Mesendoderm (in vitro differentiated cells): ENCODE measurements around the gene GFRAL.

Experiments used
- DNase-seq: peaks from one replicate; pipeline ENCODE4 v3.0.0; 2013
- H2AK5ac ChIP-seq: 2 replicates; pipeline ENCODE4 v1.6.1; 2013; ENCODE audit warnings: low read length, inconsistent platforms
- H2BK120ac ChIP-seq: 2 replicates; pipeline ENCODE4 v1.6.1; 2013; ENCODE audit warnings: low read depth, mild to moderate bottlenecking, low read length, moderate library complexity, mixed read lengths
- H2BK15ac ChIP-seq: replicated peaks from 2 replicates; pipeline ENCODE4 v1.6.1; 2013; ENCODE audit warnings: low read depth, mild to moderate bottlenecking, moderate library complexity
- H2BK5ac ChIP-seq: 2 replicates; pipeline ENCODE4 v1.6.1; 2013; ENCODE audit warnings: low read length, inconsistent platforms
- H3K18ac ChIP-seq: 2 replicates; pipeline ENCODE4 v1.6.1; 2013; ENCODE audit warnings: mild to moderate bottlenecking, low read length, mixed read lengths
- H3K23ac ChIP-seq: one replicate; pipeline ENCODE4 v1.6.1; 2013; ENCODE audit warnings: low read length
- H3K27ac ChIP-seq: 2 replicates; pipeline ENCODE4 v1.5.1; 2013; ENCODE audit warnings: low read depth, mild to moderate bottlenecking, inconsistent platforms, low read length, moderate library complexity
- H3K27me3 ChIP-seq: 2 replicates; pipeline ENCODE4 v1.6.1; 2013; ENCODE audit warnings: low read length, control low read depth, mild to moderate bottlenecking, inconsistent platforms; ENCODE audit not compliant: insufficient read depth, poor library complexity
- H3K36me3 ChIP-seq: 2 replicates; pipeline ENCODE4 v1.6.1; 2013; ENCODE audit warnings: low read length, inconsistent platforms; ENCODE audit not compliant: control insufficient read depth, insufficient read depth
- H3K4ac ChIP-seq: one replicate; pipeline ENCODE4 v1.6.1; 2013; ENCODE audit warnings: low read depth, mild to moderate bottlenecking, low read length, moderate library complexity
- H3K4me1 ChIP-seq: 2 replicates; pipeline ENCODE4 v1.6.1; 2013; ENCODE audit warnings: low read depth, low read length, inconsistent platforms; ENCODE audit not compliant: control insufficient read depth
- H3K4me2 ChIP-seq: 2 replicates; pipeline ENCODE4 v1.6.1; 2013; ENCODE audit warnings: low read length
- H3K4me3 ChIP-seq: 2 replicates; pipeline ENCODE4 v1.5.1; 2013; ENCODE audit warnings: mild to moderate bottlenecking, low read length
- H3K56ac ChIP-seq: one replicate; pipeline ENCODE4 v1.6.1; 2013; ENCODE audit warnings: low read length
- H3K79me1 ChIP-seq: 2 replicates; pipeline ENCODE4 v1.6.1; 2013; ENCODE audit warnings: low read length, inconsistent platforms
- H3K79me2 ChIP-seq: 2 replicates; pipeline ENCODE4 v1.6.1; 2013; ENCODE audit warnings: mild to moderate bottlenecking, low read length; ENCODE audit not compliant: control insufficient read depth, insufficient read depth
- H3K9ac ChIP-seq: 2 replicates; pipeline ENCODE4 v1.6.1; 2013; ENCODE audit warnings: low read length, inconsistent platforms
- H4K5ac ChIP-seq: one replicate; pipeline ENCODE4 v1.6.1; 2013; ENCODE audit warnings: low read length
- H4K8ac ChIP-seq: one replicate; pipeline ENCODE4 v1.6.1; 2013; ENCODE audit warnings: low read depth, mild to moderate bottlenecking, control low read depth, low read length, moderate library complexity
- WGBS: extraction: QIAGEN DNeasy Blood & Tissue Kit; methylation state at CpG from one replicate; pipeline ENCODE4 v1.1.7; 2013; ENCODE audit warnings: low lambda C conversion rate, missing lambda C conversion rate; ENCODE audit not compliant: insufficient coverage; ENCODE audit errors: extremely low coverage; 5-methylcytosine and 5-hydroxymethylcytosine counted together

The GFRAL gene

GRCh38 chr6:55399351-55399750 lies 72.1 kb downstream of the GFRAL start:
- Histone ChIP-seq H3K27me3 (no peaks in the 10 kb centered on the region), H4K5ac (no peak overlapping the region), H2BK15ac (no peak overlapping the region), H3K4me1 (no peaks in the 10 kb centered on the region), H2AK5ac (no peak overlapping the region), H3K4ac (no peak overlapping the region), H3K9ac (no peak overlapping the region), H3K23ac (no peak overlapping the region), H3K79me2 (no peaks in the 10 kb centered on the region), H3K79me1 (no peaks in the 10 kb centered on the region), H2BK5ac (no peak overlapping the region), H3K4me3 (no peak overlapping the region), H3K56ac (no peak overlapping the region), H2BK120ac (no peak overlapping the region), H3K36me3 (no peaks in the 10 kb centered on the region), H3K27ac (no peak overlapping the region), H4K8ac (no peak overlapping the region), H3K18ac (no peak overlapping the region), H3K4me2 (no peak overlapping the region)
- no peak for DNase-seq
- no CpG with 5 or more reads among the region's 1 CpG for WGBS

DNA sequence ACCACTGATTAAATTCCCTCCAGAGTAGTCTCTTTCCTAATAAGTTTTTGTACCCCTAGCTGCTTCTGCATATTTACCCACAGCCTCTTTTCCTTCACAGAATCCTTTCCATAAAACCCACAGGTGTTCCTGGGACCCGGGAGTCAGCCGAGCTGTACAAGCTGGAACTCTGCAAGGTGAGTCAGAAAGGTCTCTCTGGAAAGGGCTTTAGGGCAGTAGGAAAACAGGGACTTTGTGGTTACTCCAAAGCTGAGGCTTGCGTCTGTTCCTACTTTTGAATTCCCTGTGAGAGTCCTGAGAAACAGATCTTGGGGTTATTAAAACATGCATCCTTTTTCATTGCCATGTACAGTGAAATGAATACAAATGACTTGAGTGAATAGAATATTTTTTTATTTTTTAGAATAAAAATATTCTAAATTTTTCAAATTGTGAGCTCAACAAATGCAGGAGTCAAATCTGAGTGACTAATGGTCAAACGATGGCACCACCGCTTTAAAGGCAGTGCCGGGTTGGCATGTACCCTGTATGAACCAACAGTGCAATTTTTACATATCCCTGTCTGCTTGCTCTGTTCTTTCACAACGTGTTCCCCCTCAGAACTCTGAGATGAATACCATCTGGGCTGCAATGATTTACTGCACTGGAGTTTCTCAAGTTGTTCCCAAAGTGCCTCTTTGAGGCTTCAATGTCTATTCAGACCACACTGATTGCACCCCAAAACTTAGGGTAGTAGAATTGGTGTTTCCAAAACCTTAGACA lies 78.4 kb downstream of the GFRAL start:
- H3K36me3 ChIP-seq, result no peaks in the 10 kb centered on the region
- no peak overlapping the region for H2BK120ac ChIP-seq
- H3K4me2 ChIP-seq, result no peak overlapping the region
- no peaks in the 10 kb centered on the region for H3K79me1 ChIP-seq
- no peak overlapping the region for H2BK15ac ChIP-seq
- H3K4me1 ChIP-seq, result no peaks in the 10 kb centered on the region
- H4K8ac ChIP-seq, result no peak overlapping the region
- H3K18ac ChIP-seq, result no peak overlapping the region
- no peaks in the 10 kb centered on the region for H3K27me3 ChIP-seq
- no CpG with 5 or more reads among the region's 7 CpGs for WGBS
- H2BK5ac ChIP-seq, result no peak overlapping the region
- H3K56ac ChIP-seq, result no peak overlapping the region
- H3K79me2 ChIP-seq, result no peaks in the 10 kb centered on the region
- H3K4me3 ChIP-seq, result no peak overlapping the region
- H2AK5ac ChIP-seq, result no peak overlapping the region
- DNase-seq, result no peak
- no peak overlapping the region for H3K9ac ChIP-seq
- no peak overlapping the region for H4K5ac ChIP-seq
- no peak overlapping the region for H3K4ac ChIP-seq
- H3K23ac ChIP-seq, result no peak overlapping the region
- no peak overlapping the region for H3K27ac ChIP-seq

DNA sequence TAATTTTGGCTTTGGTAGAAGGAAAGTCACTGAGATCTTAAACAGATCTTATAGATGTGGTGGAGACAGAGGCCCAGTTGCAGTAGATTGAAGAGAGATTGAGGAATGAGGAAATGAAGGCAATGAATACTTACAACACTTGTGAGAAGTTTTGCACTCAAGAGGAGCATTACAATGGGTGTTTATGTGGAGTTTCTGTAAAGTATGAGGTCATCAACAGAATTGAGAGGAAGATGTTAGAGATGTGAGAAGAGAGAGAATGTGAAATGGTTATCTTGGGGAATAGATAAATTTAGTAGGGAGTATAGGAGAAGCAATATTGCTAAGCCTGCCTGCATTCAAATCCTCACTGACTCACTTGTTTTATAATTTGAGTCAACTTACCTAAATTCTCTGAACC lies 83.4 kb downstream of the GFRAL start:
- no peak overlapping the region for H3K4me2 ChIP-seq
- no peak overlapping the region for H3K27ac ChIP-seq
- no peaks in the 10 kb centered on the region for H3K27me3 ChIP-seq
- no peak overlapping the region for H2AK5ac ChIP-seq
- no peak overlapping the region for H3K56ac ChIP-seq
- no peaks in the 10 kb centered on the region for H3K4me1 ChIP-seq
- no peak overlapping the region for H3K18ac ChIP-seq
- no peaks in the 10 kb centered on the region for H3K36me3 ChIP-seq
- no peak for DNase-seq
- H2BK15ac ChIP-seq, result no peak overlapping the region
- H3K4ac ChIP-seq, result no peak overlapping the region
- no peak overlapping the region for H3K9ac ChIP-seq
- no peak overlapping the region for H2BK5ac ChIP-seq
- no peaks in the 10 kb centered on the region for H3K79me2 ChIP-seq
- no peak overlapping the region for H3K4me3 ChIP-seq
- no peaks in the 10 kb centered on the region for H3K79me1 ChIP-seq
- no peak overlapping the region for H4K8ac ChIP-seq
- H3K23ac ChIP-seq, result no peak overlapping the region
- H2BK120ac ChIP-seq, result no peak overlapping the region
- no peak overlapping the region for H4K5ac ChIP-seq

- Histone ChIP-seq H3K4ac (no peak overlapping the region), H3K4me3 (no peak overlapping the region), H4K5ac (no peak overlapping the region), H2BK120ac (no peak overlapping the region), H3K4me1 (no peaks in the 10 kb centered on the region), H2BK5ac (no peak overlapping the region), H3K23ac (no peak overlapping the region), H3K79me1 (no peaks in the 10 kb centered on the region), H3K36me3 (no peaks in the 10 kb centered on the region), H4K8ac (no peak overlapping the region), H3K27me3 (no peaks in the 10 kb centered on the region), H2AK5ac (no peak overlapping the region), H3K4me2 (no peak overlapping the region), H3K79me2 (no peaks in the 10 kb centered on the region), H3K56ac (no peak overlapping the region), H2BK15ac (no peak overlapping the region), H3K9ac (no peak overlapping the region), H3K27ac (no peak overlapping the region), H3K18ac (no peak overlapping the region)
- WGBS, result no CpG with 5 or more reads among the region's 2 CpGs
- no peak for DNase-seq
These were observed 96.7 kb downstream of the GFRAL start for GRCh38 chr6:55423933-55424332.

DNA sequence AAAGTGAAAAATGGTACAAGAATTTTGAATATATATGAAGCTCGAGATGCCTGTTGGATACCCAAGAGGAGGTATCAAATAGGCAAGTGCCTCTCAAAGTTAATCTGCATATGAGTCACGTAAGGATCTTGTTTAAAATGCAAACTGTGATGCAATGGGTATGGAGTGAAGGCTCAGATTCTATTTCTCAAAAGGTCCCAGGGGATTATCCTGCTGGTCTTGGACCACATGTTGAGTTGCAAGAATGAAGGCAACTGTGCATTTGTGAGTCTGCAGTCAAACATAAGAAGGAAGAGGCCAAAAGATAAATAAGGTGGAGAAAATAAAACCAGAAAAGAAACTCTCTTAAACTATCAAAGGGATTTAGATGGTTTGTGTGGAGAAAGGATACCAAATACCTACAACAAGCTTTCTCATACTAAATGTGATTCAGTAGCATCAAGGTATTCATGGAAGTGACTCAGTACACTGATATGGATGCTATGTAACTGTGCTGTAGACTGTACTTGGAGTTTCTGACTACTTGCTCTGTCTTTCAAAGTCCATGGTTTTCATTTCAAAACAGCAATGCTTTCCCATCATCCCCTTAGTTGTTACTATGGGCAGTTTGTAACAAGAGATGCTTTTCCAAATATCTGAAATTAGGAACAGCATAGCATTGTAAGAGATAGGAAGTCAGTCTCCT lies 106.3 kb downstream of the GFRAL start:
- Histone ChIP-seq H3K4me3 (no peak overlapping the region), H3K4me2 (no peak overlapping the region), H3K79me1 (no peaks in the 10 kb centered on the region), H3K18ac (no peak overlapping the region), H3K56ac (no peak overlapping the region), H3K9ac (no peak overlapping the region), H4K5ac (no peak overlapping the region), H3K27me3 (no peaks in the 10 kb centered on the region), H3K4ac (no peak overlapping the region), H3K36me3 (no peaks in the 10 kb centered on the region), H2AK5ac (no peak overlapping the region), H3K4me1 (no peaks in the 10 kb centered on the region), H2BK120ac (no peak overlapping the region), H3K79me2 (no peaks in the 10 kb centered on the region), H2BK5ac (no peak overlapping the region), H3K23ac (no peak overlapping the region), H4K8ac (no peak overlapping the region), H2BK15ac (no peak overlapping the region), H3K27ac (no peak overlapping the region)
- no CpG with 5 or more reads among the region's 2 CpGs for WGBS
- DNase-seq, result peak; percentile 35

GRCh38 chr6:55437141-55437540 lies 109.9 kb downstream of the GFRAL start:
- Histone ChIP-seq H2BK120ac (no peak overlapping the region), H3K36me3 (no peaks in the 10 kb centered on the region), H3K23ac (no peak overlapping the region), H3K9ac (no peak overlapping the region), H3K27ac (no peak overlapping the region), H3K27me3 (no peaks in the 10 kb centered on the region), H3K4me3 (no peak overlapping the region), H2AK5ac (no peak overlapping the region), H3K56ac (no peak overlapping the region), H3K4ac (no peak overlapping the region), H3K79me1 (no peaks in the 10 kb centered on the region), H2BK5ac (no peak overlapping the region), H4K5ac (no peak overlapping the region), H3K18ac (no peak overlapping the region), H2BK15ac (no peak overlapping the region), H3K4me1 (no peaks in the 10 kb centered on the region), H4K8ac (no peak overlapping the region), H3K79me2 (no peaks in the 10 kb centered on the region), H3K4me2 (no peak overlapping the region)
- no peak for DNase-seq
- no CpG with 5 or more reads among the region's 4 CpGs for WGBS
